ENCODE results near the gene KCND3.

Gene KCND3

DNA sequence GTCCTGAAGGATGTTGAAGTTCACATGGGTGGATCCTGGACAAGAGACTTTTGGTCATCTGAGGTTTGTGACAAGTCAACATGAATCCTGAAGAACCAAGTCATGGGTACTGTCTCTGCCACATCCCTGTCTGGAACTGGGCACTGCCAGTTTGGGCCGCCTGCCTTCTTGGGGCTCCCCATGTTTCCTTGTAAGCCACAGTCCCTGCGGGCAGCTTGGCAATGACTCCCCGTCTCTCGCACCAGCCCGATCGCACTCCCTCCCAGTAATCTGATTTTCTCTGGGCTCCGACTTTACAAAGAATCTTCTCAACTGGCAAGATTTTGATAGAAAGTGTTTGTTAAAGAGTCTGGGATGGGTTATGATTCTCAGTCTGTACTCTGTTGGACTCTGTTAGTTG is 153.4 kb downstream of the KCND3 start:
- no peak for DNase-seq

DNA sequence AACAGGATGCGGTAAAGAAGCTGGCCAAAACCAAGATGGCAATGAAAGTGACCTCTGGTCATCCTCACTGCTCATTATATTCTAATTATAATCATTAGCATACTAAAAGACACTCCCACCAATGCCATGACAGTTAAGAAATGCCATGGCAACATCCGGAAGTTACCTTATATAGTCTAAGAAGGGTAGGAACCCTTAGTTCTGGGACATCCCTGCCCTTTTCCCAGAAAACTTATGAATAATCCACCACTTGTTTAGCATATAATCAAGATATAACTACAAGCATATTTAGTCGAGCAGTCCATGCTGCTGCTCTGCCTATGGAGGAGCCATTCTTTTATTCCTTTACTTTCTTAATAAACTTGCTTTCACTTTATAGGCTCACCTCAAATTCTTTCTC is 154.0 kb downstream of the KCND3 start:
- no peak for DNase-seq

DNA sequence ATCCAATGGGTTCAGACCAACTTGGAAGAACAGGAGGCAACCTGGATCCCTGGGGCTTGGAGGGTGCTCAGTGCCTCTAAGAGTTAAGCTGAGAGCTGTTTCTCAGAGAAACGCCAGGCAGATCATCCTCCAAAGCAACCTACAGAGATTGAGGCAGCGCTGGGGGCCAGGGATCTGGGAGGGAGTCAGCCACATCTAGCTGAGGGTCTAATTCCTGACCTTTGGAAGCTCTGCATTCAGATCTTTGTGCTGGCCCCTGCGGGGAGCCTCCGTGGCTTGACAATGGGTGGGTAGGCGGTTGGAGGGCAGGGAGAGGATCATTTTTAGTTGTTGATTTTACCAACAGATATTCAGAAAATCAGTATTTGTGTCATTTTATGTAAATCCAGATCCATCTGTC is 154.5 kb downstream of the KCND3 start:
- no peak for DNase-seq

DNA sequence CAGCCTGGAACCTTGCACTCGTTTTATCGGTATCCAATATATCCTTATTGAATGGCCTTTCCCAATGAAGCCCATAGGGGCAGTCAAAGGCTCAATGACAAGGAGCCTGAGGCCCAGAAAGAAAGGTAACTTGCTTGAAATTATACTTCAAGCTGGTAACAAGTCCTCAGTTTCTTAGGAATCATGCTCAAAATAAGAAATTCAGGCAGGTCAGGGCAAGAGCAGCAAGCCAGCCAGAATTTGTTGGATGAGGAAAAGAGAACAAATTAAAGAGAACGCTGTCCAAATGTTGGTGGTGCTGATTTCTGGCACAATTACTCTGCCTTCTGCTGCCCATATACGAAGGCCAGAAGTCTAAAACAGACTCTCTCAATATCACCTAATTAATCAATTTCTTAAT is 156.1 kb downstream of the KCND3 start:
- no peak for DNase-seq

DNA sequence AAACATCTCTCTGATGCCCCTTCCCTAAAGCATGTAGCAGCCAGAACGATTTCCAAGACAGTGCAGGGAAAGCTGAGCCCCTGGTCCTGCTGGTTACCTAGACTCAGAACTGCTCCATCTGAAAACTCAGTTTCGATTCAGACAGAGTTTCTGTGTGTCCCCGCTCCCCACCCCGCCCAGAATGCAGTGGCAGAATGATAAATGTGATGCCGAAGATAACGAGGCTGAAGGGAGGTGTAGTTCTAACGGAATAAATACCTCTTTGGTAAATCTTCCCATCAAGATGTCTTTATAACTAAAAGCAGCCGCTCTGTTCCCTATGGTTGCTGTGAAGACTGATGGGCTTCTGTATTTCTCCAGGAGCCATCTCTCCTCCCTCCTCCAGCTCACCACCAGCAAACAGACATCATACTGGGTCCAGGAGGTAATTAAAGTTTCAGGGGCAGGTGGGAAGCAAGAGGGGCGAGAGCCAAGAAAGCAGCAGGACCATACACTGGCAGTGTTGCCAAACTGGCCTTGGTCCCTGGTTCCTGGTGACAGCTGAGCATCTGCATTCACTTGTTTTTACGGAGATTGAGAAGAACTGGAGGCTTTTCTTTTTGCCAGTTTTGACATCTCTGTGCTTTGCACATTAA is 156.8 kb downstream of the KCND3 start:
- no peak for DNase-seq

DNA sequence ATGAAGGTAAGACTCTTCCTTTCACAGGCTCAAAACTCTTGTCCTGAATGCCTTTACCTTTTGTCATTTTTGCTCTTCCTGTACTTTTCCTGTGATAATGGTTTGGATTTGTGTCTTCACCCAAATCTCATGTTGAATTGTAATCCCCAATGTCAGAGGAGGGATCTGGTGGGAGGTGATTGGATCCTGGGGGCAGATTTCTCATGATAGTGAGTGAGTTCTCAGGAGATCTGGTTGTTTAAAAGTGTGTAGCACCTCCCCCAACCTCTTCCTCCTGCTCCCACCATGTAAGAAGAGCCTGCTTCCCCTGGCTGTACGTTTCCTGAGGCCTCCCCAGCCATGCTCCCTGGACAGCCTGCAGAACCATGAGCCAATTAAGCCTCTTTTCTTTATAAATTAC is 158.3 kb downstream of the KCND3 start:
- no peak for DNase-seq

DNA sequence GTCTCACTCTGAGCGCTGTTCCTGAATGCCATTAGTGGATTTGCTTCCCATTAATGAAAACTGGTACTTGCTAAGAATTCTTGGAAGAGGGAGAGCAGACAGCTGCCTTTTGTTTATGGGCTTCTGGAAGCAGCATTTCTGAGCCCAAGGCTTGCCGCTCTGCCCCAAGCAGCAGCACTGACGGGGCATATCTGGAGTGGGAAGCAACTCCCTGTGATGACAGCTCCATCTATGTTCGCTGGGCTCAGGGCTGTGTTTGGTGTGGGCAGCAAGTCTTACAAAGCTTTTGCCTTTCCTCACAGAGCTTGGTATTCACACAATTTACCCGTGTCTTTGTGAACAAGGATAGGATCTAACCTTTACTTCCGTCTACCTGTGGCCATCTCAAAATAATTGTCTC is 161.5 kb downstream of the KCND3 start:
- DNase-seq, result no peak

DNA sequence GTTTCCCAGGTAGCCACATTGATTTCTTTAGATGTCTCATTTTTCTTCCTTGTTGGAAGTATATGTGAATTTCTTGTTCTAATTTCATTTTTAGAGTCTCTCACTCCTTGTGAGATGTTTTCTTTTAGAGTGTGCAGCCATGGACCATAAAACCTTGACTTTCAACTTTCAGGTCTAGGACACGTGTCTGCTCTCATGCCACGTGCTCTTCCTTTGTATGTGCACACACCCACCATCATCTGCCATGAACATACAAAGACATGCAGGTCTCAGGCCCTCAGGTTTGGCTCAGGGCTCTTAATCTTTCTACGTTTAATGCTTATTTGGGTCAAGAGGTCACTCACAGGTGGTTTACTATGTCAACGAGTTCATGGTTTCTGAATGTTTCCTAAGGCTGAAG is 163.2 kb downstream of the KCND3 start:
- no peak for DNase-seq

DNA sequence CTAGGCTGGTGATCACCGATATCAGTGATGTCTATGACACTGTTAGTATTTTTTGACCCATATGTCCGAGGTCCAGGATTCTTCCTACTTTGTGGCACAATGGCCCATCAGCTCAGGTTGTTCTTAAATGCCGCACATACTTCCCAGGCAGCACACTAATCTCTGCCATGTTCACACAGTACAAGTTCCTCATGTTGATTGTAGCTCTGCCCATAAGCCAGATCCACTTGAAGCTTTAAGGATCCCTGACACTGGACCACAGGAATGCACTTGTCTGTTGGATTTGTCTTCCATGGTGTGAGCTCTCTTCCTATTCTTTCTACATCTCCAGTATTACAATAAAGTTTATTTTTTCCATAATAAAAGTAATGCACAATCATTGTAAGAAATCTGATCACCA is 164.3 kb downstream of the KCND3 start:
- DNase-seq, result no peak

DNA sequence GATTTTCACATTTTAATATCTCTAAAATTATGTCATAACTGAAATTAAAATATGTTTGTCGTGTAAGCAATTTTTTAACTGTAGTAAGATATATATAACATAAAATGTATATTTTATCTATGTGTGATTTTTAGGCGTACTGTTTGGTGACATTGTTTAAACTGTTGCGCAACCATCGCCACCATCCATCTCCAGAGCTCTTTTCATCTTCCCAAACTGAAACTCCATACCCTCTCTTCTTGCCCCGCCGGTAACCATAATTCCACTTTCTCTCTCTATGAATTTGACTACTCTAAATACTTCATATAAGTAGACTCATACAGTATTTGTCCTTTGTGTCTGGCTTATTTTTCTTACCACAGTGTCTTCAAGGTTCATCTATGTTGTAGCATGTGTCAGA is 167.3 kb downstream of the KCND3 start:
- no peak for DNase-seq

DNA sequence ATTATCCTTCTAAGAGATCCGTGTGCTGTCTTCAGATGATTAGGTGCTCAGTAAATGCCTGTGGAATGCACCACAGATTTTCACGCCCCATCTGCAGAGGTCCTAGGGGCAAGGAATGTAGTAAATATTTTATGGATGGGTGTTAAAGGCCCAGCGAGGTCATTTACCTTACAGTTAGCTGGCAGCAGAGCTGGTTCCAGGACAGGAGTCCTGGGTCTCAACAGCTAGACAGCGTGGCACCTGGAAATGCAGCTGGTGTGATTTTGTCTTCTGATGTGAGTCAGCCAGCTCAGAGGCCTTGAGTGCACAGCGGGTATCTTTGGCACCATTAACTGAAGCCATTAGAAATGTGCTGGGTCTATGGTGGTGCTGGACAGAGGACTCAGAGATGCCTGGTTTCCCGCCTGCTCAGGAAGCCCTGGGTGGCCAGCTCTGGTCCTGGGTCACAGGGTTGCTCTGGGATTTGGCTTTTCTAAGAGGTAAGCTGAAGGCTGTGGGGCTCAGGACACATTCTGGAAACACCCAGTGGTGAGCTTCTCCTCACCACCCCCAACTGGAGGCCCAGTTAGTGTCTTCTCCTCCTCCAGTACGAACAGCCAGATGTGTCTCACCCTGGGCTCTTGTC is 168.2 kb downstream of the KCND3 start:
- DNase-seq, result no peak

DNA sequence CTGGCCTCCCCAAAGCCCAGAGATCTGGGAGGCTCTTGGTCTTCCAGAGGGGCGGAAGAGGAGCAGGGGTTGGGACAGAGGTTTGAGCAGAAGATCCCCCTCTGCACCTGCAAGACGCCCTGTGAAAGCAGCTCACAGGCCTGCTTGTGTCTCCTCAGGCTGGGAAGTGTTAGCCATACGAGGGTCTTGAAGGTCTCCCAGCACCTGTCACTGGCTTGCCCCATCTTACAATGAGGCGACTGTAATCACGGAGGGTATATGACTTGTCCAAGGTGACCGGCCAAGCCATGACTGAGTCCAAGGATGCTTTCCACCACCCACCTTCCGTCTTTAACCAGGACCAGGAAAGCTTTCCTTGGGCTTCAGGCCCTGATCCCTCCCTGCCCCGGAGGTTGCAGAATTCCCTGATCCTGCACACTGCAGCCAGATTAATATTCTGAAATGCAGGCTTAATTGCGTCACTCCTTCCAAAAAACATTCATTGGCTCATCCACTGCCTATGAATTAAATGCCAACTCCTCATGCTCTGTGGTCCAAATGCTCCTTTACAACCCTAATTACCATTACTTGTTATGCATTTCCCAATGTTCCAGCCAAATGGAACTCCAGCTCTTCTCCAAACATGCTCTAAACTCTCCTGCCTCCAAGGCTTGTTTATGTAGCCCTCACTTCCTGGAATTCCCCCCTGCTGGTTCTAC is 169.8 kb downstream of the KCND3 start:
- DNase-seq, result no peak

DNA sequence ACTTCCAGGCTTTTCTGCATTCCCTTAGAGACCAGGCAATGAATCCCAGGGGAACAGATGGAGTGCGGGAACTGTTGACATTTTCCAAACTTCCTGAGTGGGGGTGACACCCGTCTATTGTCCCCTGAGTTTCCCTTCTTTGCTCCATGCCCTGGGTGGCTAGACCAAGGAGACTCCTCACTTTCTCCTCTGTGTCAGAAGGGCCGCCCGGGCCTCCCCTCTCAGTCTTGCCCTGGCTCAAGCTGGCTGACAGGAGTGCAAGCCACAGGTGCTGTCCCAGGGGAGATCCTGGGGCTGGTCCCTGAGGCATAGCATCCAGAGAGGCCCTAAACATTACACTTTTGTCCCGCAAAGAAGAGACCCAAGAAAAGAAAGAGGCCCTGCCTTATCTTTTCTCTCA is 170.9 kb downstream of the KCND3 start:
- DNase-seq, result no peak

DNA sequence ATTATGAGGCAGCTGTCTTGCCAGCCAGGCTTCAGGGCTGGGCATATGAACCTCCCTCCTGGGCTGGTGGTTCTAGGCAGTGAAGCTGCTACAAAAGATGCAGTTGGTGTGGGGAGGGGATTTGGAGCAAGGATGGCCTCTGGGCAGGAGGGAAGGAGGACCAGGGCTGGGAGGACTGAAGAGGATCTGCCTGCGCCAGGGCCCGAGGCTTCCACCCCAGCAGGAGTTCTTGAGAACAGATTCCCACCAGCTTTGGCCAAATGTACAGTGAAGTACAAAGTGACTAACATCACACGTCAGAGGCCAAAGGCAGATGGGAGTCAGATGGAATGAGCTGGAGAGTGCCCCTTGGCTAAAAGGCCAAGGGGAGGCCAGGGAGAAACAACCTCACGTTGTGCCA is 171.4 kb downstream of the KCND3 start:
- DNase-seq, result no peak

DNA sequence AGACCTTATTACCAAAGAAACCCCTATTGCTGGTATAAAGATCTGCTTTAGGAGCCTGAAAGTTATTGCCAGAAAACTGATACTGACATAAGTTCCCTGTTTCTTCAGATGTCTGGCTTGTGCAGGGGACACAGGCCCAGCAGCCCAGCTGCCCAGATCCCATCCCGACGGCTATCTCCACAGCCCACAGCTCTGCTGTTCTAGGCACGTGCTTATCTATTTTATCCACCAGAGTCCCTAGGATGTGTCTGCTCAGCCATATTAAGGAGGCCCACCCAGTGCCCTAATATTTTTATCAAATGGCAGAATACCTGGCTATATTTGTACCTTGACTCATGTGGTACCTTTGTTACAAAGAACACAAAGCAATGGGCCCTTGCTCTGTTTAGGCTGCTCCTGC is 174.8 kb downstream of the KCND3 start:
- DNase-seq, result no peak

DNA sequence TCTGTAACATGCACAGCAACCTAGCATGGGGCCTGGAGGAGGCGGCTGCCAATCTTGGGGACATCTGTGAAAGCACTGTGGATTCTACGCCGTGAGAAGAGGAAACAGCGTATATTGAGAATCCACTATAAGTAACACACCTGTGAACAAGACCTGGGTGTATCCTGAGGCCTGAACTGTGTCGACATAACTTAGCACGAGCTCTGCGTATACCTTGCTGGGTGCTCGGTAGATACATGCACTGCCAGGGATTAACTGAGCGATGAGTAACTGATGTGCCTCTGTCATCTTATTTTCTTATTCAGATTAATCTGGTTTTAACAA is 175.2 kb downstream of the KCND3 start:
- DNase-seq, result no peak

DNA sequence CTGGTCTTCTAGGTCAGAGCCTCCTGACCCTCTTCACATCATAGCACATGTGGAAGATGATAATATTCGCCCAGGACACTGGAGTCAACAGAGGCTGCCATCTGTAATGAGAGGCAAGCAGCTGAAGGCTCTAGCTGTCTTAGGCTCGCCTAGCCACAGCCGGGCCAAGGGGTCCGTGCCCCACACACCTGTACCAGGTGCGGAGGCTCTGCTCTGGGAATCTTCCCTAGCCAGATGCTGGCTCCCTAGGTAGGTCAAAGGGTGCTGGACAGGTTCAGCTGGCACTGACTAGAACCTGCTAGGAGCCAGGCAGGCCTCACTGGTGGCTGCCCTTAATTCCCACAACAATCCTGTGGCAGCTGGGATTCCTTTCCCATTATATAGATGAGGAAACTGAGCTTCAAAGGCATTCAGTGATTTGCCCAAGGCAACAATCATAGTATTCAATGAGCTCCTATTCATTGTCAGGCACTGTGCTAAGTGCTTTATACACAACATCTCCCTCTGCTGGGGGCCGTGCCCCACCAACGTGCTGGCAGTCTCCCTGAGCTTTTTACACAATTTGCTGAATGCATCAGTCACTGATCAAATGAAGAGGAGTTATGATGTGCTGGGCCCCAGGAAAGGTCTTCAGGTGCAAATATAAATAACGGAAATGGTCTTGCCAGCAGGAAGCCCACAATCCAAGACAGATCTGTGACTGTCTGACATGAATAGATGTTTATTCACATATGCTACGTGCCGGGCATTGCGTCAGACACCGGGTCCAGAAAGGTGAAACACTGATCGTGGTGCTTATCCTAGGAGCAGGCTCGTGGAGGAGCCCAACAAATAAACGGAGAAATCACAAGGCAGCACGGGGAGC is 175.8 kb downstream of the KCND3 start:
- DNase-seq, result no peak

DNA sequence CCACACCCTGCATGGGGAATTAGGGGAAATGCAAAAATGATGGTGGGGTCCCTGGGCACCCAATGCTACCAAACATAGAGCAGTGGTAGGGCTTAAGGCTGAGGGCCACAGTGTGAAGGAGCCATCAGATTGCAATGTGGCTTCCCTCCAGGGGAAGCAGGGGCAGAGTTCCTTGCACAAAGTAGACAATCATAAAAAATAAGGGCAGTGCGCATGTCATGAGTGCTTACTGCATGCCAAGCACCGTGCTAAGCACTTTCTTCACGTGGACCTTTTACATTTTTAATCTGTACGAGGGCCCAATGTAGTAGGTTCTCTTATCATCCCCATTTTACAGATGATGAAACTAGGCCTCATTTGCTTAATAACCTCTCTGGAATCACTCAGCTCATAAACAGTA is 177.2 kb downstream of the KCND3 start:
- DNase-seq, result no peak

DNA sequence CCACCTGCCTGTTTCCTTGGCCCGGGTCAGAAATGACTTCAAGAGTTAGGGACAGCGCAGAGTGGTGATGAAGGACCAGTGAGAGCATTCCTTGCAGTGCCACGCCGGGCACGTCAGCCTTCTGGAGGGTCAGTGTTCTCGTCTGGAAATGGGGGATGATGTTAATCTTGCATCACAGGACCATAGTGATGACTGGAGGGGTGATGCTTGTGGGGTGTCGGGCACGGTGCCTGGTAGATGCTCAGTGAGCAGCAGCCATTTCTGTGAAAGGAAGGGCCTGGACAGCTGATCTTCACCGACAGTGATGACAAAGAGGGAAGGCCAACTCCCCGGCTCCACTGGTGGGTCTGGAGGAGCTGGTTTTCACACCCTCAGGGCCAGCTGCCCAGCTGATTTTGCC is 177.6 kb downstream of the KCND3 start:
- no peak for DNase-seq

DNA sequence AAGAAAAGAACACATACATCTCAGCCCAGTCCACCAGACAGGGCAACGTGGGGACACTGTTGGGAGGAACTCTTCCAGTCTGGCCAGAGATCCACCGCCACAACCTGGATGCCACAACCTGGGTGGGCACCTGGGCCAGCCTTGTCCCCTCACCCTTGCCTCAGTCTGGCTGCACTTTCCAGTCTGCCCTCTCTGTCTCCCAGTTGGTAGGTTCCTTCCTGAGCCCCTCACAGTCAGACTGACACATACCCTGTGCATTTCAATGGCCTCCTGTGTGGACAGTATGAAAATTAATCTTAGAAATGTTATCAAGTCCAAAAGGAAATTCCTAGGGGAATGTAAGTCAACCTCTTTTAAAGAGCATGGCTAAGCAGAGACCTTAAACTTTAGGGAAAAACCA is 184.2 kb downstream of the KCND3 start:
- DNase-seq, result no peak

DNA sequence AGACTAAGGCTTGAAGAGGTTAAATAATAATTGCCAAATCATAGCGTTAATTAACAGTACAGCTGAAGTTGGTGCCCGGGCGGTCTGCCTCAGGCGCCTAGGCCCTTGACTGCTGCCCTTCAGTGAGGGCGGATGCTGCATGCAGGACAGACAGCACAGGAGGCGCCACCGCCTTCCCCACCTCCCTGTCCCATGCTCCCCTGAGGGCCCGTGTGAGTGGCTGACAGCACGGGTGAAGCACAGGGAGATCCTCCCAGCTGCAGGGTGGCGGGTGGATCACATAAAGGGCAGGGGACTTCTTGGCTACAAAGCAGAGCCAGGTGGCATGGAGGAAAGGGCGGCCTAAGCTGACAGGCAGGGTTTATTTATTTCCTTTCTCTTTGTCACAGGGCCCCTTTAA is 184.7 kb downstream of the KCND3 start:
- DNase-seq, result no peak

DNA sequence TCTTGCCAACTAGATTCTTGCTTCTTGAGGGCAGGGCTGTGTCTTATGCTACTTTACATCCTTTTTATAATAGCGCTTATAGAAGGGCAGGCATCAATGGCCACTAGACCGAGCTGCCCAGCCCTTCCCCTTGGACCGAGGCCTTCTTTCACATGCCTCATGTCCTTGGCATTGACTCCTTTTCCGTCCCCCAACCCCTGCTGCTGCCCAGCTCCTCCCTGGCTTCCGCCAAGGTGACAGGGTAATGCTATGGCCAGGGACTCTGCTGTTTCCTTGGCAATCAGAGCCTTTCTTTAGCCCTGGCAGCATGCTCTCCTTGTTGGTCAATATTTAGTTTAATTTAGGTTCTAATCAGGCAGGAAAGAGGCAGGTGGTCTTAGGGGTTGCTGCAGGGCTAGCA is 185.5 kb downstream of the KCND3 start:
- DNase-seq, result no peak

DNA sequence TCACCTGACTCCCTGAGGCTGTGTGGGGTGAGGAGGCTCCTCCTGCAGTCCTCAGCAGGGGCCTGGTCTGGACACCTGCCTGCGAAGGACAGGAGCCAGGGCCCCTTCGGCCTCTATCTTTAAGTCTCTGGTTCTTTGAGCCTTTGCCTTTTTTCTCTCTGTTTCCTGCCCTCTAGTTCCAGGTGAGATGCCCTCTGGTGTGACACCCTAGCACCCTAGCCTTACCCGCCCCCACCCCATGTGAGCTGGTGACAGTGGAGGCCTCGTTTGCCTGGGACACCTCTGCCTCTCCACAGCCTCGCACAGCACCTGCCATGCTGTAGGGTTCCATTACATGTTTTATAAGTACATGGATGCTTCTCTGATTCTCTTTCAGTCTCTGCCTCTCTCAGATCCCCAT is 186.5 kb downstream of the KCND3 start:
- no peak for DNase-seq

DNA sequence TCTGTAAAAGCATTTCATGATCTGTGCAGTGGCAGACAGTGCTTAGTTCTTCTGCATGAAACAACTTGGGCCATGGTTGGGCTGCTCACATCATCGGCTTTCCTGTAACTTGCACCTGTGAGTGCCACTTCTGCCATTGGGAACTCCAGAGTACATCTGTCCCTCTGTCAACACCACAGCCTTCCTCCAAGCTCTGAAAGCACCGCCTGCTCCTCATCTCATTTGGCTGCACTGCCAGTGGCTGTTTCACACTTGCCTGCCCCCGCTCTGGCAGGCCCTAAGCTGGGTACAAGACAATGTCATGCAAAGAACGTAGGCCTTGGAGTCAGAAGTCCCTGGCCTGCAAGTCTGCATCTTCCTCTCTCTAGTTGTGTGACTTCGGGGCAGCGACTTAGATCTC is 187.4 kb downstream of the KCND3 start:
- no peak for DNase-seq

All from activated CD4-positive, alpha-beta T cell treated with anti-CD3 and anti-CD28 coated beads, Interleukin-2, amount 50 U/mL, for 1 hour (primary cell).